LNCaP clone FGC (cell line): ENCODE data around the gene SCRN2.

Experiments used
- DNase-seq: peaks from one replicate; pipeline ENCODE4 v3.0.0-alpha.2; 2011; ENCODE audit warnings: low read depth
- H3K4me3 ChIP-seq: 2 replicates; pipeline ENCODE4 v1.5.1; 2011; ENCODE audit warnings: mild to moderate bottlenecking, low read depth, low read length, control low read depth
- CTCF ChIP-seq: IDR thresholded peaks from 2 replicates; pipeline ENCODE4 v1.5.1; 2012; ENCODE audit warnings: mild to moderate bottlenecking; ENCODE audit not compliant: control insufficient read depth, insufficient read depth; ENCODE audit errors: extremely low read depth

Gene SCRN2

DNA sequence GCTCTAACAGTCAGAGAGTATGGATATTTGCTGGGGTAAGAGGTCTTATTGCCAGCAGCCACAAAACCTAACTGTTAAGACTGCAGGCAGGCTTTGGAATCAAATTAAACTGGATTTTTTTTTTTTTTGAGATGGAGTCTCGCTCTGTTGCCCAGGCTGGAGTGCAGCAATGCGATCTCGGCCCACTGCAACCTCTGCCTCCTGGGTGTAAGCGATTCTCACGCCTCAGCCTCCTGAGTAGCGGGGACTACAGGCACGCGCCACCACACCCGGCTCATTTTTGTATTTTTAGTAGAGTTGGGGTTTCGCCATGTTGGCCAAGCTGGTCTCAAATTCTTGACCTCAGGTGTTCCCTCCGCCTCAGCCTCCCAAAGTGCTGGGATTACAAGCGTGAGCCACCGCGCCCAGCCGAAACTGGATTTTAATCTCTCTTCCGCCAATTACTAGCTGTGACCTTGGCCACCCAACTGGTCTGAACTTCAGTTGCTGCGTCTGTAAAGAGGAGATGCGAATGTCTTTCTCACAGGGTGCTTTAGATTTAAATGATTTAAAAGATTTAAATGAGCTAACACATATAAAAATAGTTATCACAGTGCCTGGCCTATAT, 10.6 kb downstream of the SCRN2 start:
- TF ChIP-seq CTCF: no peak
- no peak for DNase-seq
- H3K4me3 ChIP-seq: peak overlapping the region; percentile 98

DNA sequence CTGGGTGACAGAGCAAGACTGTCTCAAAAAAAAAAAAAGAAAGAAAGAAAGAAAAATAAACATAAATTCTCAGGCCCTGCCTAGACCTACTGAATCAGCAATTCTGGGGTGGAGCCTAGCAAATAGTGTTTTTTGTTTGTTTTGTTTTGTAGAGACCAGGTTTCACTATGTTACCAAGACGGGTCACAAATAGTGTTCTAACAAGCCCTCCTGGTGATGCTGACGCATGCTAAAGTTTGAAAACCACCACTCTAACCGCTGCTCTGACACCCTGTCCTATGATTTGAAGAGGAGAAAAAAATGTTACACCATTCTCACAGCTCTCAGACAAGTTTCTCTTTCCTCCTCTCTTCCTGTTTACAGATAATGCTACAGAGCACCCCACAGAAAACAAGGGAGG, 11.2 kb downstream of the SCRN2 start:
- DNase-seq: no peak
- TF ChIP-seq CTCF: no peak
- H3K4me3 ChIP-seq: peak overlapping the region; percentile 98

GRCh38 chr17:47823519-47823918, 17.6 kb downstream of the SCRN2 start:
- no peak for TF ChIP-seq CTCF
- DNase-seq: no peak
- no peak overlapping the region for H3K4me3 ChIP-seq

GRCh38 chr17:47822785-47823184, 18.3 kb downstream of the SCRN2 start:
- no peak overlapping the region for H3K4me3 ChIP-seq
- DNase-seq: no peak
- TF ChIP-seq CTCF: no peak

DNA sequence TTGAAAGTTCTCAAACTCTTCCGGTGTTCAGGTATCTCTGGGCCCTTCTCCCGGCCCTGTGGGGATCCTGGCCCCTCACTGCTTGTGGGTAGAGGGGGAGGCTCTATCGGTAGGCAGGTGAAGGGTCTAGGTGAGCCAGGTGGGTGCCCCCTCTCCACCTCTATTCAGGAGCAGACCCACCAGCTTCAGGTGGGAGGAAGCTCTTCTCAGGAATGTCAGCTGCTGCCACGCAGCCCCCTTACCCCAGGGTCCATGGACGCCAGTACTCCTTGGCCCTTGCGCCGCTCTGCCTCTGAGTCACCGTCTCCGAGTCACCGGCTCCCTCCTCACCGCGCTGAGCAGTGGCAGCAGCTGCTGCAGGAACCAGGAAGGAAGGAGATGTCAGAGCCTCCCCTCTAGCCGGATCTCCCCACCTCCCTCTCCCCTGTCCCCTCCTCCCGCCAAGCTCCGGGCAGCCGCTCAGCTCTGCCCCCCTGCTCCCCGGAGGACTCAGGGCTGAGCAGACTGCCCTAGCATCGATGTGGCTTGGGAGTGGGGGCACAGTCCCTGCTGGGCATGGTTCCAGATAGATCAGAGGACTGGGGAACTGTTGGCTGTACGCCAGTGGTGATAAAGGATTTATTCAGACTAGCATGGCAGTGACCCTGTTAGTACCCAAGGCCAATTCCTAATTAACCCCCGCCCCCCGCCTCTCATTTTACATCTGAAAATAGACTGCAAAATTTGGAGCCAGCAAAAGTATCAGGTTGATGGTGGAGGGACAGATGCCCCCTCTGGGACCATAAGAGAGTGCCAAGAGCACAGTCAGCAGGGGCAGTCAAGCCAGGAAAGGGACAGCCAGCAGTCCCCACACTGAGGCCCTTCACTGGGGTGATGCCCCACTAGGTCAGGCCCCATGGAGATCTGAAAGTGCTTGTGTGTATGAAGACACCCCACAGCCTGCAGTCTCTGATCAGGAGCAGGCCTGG, 19.4 kb downstream of the SCRN2 start, which contains the start of gene OSBPL7:
Gene OSBPL7, minus strand, starts transcription at position 371 of the 968 bp plus-strand sequence. CDS start 1,516 bp downstream, outside the sequence.
- no peak for DNase-seq
- peak within 1 kb of the TSS; percentile 40 for H3K4me3 ChIP-seq
- peak; percentile 13; the same call in 1 of the 2 replicates for TF ChIP-seq CTCF

- H3K4me3 ChIP-seq: peak overlapping the region; percentile 40
- DNase-seq: no peak
- TF ChIP-seq CTCF: no peak
Measured at GRCh38 chr17:47821031-47821423, 20.0 kb downstream of the SCRN2 start.
